HFF-Myc (cell line): ENCODE data around the gene SMS.

ENCODE experiments used
- DNase-seq: peaks from one replicate; pipeline ENCODE4 v3.0.0-alpha.2; 2011; ENCODE audit warnings: low read depth; ENCODE audit errors: extremely low read depth
- H3K4me3 ChIP-seq: replicated peaks from 2 replicates; pipeline ENCODE4 v1.5.1; 2011; ENCODE audit warnings: low read depth, mild to moderate bottlenecking, control low read depth, low read length
- CTCF ChIP-seq: IDR thresholded peaks from 2 replicates; pipeline ENCODE4 v1.5.1; 2012; ENCODE audit warnings: mild to moderate bottlenecking, low read depth, low read length, control low read depth; ENCODE audit errors: missing control alignments

Gene SMS

GRCh38 chrX:21963731-21964405, 23.4 kb downstream of the SMS start:
- H3K4me3 ChIP-seq = no peak overlapping the region
- no peak for TF ChIP-seq CTCF
- no peak for DNase-seq

GRCh38 chrX:21966866-21967265, 26.4 kb downstream of the SMS start:
- H3K4me3 ChIP-seq = no peak overlapping the region
- no peak for DNase-seq
- no peak for TF ChIP-seq CTCF

- TF ChIP-seq CTCF = no peak
- no peak overlapping the region for H3K4me3 ChIP-seq
- DNase-seq = no peak
Measured at GRCh38 chrX:21968333-21968732, 27.8 kb downstream of the SMS start.

- no peak for TF ChIP-seq CTCF
- H3K4me3 ChIP-seq = no peak overlapping the region
- DNase-seq = no peak
Measured at GRCh38 chrX:21970326-21970725, 29.8 kb downstream of the SMS start.

GRCh38 chrX:21972046-21972445, 31.5 kb downstream of the SMS start:
- H3K4me3 ChIP-seq = no peak overlapping the region
- DNase-seq = no peak
- no peak for TF ChIP-seq CTCF

GRCh38 chrX:21972721-21973120, 32.2 kb downstream of the SMS start:
- no peak for TF ChIP-seq CTCF
- DNase-seq = no peak
- H3K4me3 ChIP-seq = no peak overlapping the region
